HG02852 (cell line): Measurements from ENCODE around the gene EPC1.
"Not testable (repeated sequence)": the region's sequence is repeated elsewhere in the genome, so short reads cannot be mapped to it uniquely, and the experiment has no call there.

Source experiments
- ATAC-seq: cut with Tn5 transposase; IDR thresholded peaks from one replicate; pipeline ENCODE4 v1.9.1; 2021; ENCODE audit warnings: mild to moderate bottlenecking, moderate library complexity; ENCODE audit not compliant: unreplicated experiment

Gene EPC1

GRCh38 chr10:32373031-32373430 lies 26.1 kb upstream of the EPC1 start:
- no peak for ATAC-seq

DNA sequence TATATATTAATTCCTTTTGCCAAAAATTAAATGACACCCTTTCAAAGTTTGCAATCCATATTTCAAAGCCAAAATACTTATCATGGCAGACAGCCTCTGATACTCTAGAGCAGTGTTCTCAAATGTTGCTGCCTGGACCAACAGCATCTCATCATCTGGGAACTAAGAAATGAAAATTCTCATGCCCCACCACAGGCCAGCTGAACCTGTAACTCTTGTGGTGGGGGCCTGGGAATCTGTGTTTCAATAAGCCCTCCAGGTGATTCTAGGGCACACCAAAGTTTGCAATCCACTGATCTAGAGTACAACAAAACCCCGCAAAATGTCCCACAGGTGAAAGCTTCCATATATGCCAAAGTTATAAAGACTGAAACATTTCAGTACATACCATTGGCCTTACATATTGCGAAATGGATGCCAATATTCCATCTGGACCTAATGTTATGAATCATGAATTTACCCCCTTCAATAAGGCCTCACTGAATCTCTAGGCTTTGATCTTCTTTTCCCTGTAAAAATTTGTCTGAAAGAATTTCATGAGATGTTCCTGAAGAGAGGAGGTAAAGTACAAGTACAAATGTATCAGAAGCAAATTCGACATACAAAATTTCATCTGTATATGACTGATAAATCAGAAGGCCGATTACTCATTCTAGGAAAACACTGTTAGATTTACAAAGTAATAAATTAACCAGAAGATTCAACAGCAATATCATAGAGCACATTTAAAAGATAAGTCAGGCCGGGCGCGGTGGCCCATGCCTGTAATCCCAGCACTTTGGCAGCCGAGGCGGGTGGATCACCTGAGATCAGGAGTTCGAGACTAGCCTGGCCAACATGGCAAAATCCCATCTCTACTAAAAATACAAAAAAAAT lies 25.3 kb upstream of the EPC1 start:
- no peak for ATAC-seq

- no peak for ATAC-seq
These were observed 24.1 kb upstream of the EPC1 start for GRCh38 chr10:32371101-32371500.

DNA sequence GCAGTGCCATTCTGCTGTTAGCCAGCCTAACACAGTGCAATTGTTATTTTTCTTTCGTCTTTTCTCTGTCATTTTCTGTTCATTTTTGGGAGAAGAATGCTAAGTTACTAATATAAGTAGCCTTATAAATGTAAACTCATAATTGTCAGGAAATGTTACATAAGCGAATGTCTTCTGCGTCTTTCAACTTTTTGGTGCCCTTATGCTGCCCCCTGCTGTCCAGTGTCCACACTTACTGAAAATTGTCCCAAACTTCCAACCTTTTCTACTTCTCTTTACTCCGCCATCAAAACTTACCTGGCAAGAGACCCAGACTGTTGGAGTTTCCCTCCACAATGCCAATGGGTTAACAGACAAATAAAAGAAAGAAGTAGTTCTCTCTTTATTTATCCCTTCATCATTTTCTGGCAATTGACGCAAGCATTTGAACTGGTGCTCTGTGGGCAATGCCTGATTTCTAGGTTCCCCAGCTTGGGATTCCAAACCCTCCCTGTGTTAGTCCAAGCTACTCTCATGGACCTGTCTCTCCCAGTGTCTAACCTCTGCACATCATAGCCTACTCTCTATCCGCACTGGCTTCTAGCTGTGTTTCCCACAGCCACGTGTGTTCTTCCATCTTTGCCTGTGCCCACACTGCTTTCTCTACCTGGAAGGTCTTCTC lies 21.0 kb upstream of the EPC1 start:
- no peak for ATAC-seq

DNA sequence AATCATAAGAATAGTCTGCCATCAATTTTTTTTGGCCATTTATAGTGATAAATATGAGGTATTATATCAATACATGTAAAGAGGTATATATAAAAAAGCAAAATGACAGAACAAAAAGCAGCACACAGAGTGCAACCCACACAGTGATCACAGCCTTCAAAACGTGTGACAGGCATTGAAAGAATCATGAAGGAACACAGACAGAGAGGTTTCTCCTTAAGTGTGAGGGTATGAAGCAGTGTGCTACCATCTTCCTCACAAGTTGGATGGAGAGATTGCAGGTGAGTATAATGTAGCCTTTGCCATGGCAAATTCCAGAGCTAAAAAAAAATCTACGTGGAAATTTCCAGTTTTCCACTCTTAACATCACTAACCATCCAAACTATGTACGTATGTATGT lies 19.6 kb upstream of the EPC1 start:
- ATAC-seq: no peak

DNA sequence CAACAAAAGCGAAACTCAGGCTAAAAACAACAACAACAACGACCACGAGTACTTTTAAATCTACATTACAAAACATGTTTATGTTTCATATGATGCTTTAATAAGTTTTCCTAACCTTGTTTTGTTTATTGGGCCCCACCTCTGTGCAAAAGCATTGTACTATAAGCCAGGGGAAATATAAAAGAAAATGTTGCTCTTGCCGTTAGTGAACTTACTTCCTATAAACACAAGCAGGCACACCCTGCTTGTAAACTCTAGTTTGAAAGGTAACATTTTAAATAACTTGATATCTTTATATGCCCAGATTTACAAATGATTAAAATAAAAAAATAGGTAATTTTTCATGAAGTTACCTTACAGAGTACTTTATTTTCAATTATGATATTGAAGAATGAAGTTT lies 19.2 kb upstream of the EPC1 start:
- ATAC-seq: no peak

GRCh38 chr10:32365404-32365803 lies 18.4 kb upstream of the EPC1 start:
- ATAC-seq: not testable (repeated sequence)

- no peak for ATAC-seq
These were observed 15.6 kb upstream of the EPC1 start for GRCh38 chr10:32362571-32362970.

DNA sequence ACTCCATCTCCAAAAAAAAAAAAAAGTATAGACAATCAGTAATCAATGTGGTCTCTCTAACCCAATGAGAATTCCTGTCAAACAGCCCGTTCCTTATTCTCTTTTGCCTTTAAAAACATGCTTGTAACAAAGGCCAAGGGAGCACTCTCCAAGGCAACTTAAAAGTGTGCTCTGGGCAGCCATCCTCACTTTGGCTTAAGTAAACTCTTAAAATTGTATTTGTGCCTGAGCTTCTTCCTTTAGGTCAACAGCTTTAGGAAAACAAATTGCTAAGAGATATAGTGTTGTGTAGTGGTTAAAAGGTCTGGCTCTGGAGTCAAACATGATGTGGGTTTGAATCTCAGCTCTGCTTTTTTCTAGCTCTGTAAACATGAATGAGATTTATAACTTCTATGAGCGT lies 13.9 kb upstream of the EPC1 start:
- ATAC-seq: no peak

DNA sequence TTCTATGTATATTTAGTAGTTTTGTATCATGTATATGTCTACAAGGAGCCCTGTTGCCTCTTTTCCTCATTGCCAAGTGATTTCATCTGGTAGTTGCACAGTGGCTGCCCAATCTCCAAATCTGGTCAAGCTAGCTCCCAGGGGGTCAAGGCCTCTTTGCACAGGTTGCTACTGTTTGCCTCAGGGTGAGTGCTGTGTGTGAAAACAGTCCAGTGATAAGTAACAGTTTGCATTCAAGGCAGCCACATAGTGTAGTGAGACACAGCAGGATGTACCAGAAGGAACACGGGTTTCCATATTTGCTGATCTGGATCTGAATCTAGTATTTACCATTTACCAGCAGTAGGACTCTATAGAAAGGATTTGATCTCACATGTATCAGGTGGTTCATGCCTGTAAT lies 13.3 kb upstream of the EPC1 start:
- no peak for ATAC-seq

DNA sequence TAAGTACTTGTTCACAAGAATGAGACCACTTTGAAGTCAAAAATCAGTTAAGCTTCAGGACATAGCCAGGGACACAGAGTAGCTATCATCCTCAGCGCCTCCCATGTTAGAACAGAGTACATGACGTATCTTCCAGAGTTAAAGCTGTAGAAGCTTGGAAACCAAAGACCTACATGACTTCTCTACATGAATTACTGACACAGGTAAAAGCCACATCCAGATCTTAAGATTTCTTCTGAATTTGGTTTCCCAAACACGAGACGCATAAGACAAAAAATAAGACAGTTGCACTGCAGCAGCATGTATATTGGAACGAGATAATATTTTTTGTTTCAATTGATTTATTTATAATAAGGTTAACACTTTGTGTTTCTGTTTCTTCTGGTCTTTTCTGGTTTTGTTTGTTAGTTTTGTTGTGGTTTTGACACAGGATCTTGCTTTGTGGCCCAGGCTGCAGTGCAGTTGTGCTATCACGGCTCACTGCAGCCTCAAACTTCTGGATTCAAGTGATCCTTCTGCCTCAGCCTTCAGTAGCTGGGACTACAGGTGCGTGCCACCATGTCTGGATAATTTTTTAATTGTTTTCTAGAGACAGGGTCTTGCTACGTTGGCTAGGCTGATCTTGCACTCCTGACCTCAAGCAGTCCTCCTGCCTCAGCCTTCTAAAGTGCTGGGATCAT lies 10.2 kb upstream of the EPC1 start:
- no peak for ATAC-seq

- ATAC-seq: not testable (repeated sequence)
These were observed 7.7 kb upstream of the EPC1 start for GRCh38 chr10:32354690-32355089.

DNA sequence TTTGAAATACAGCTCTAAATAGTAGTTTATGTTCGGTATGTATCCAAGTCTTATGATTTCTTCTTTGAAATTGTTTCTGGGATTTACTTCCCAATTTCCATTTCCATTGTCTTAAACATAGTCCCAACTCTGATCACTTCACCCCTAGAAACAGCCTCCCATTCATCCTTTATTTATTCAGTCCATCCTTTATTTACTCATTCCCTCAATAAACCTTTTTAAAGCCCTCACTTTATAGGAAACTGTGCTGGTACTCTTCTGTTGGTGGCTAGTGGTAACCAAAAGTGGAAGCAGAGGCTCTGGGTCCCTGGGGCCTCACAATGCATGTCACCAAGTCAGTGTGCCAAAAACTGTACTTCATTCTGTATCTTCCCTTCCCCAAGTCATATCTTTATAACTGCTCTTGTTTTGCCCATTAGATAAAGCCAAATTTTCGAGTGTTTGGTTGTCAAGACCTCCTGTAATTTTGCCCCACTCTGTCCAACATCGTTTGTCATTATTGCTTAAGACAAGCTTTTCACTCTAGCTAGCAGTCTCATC lies 3.9 kb upstream of the EPC1 start:
- ATAC-seq: no peak

DNA sequence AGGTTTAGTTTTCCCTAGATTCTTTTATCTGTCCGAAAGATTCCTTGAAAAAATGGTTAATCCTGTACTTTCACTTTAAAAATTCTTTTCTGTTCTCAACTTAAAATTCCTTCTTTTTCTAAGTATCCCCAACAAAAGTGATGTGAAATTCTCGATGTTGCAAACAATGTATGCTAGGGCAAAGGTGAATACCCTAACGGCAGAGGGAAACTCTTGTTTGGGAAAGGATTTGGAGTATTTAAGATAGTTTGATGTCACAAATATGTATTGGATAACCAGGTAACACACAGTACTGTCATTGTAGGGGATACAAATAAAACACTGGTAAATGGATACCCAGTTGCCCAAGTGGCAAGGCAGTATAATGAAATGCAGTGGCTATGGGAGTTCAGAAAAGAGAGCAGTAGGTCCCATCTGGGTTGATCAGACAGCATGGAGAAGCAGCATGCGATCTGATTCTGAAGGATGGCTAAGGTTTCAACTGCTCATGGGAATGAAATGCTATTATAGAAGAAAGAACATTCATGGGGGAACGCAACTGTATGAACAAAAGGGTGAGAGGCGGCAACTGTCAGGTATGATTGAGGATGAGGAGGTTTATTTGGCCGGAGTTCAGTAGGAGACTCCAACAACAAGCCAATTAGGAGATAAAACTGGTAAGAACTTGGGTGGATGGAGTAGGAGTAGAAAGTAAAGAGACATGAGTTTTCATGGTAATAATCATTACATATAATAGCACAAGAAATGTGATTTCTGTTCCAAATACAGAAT lies 3.2 kb upstream of the EPC1 start:
- no peak for ATAC-seq

DNA sequence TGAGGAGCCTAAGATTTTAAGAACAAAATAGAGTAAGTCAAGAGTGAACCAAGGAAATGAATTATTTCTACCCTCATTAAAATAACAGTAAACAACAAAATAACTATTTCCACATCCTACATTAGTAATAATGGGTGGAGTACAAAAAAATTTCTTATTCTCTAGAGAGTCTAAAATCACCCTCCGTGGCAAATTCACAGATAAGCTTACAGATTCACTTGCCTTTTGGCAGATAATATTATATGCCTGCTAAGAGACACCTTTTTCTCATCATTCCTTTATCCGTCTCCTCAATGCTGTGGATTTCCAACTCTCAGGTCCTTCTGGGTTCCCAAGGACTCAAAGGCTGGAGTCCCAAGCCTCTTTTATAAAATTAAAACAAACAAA lies 2.2 kb upstream of the EPC1 start:
- no peak for ATAC-seq

- no peak for ATAC-seq
These were observed 1.6 kb upstream of the EPC1 start for GRCh38 chr10:32348297-32349198.

DNA sequence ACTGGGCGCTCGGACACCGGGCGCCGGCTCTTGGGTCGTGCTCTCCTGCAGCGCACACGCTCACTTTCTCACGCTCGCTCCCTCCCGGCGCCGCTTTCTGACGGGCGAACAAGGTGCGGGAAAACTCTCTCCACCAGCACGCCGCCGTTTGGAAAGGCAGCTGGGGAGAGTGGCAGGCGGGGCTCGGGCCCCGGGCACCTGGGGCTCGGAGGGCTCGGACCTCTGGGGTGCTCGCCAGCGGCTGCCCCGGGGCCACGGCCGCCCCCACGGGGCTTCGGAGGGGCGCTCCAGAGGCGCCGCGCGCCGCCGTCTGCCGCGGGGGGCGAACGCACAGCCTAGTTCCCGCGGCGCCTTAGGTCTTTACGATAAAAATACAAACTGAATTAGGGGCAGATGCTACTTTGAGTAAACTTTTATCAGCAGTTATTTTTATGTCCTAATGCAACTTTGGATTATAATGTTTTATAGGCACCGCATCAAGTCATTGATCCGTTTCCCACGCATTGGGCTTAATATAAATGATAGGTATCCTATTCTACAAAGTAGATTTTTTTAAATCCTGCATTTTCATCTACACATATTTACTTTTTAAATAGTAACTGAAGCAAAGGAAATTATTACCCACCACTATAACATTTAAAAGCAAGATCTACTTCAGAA lies 535 bp upstream of the EPC1 start:
- peak; percentile 16 for ATAC-seq

- ATAC-seq: peak; percentile 81
These were observed 816 bp downstream of the EPC1 start for GRCh38 chr10:32346134-32346550.

GRCh38 chr10:32341596-32341995 lies 5.4 kb downstream of the EPC1 start:
- no peak for ATAC-seq
